Measurements from ENCODE around the gene PICK1.

PICK1 gene

DNA sequence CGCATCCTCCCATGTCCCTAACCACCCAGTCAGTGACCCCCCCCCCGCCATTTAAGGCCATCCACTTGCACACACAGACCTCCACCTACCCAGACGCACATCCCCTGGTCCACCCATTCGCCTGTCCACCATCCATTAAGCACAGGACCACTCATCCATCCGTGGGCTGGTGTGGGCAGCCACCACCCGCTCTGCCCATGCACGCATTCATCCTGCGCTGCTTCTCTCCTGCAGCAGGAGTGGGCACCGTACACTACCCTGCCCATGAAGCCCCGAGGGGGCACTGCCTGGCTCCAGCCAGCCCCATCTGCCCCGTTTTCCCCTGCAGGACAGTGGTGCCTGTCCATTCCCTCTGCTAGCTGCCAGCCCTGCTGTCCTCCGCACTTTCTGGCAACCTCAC lies 30.7 kb downstream of the PICK1 start:
- no peak for DNase-seq (ENCODE audit: low read depth)

DNA sequence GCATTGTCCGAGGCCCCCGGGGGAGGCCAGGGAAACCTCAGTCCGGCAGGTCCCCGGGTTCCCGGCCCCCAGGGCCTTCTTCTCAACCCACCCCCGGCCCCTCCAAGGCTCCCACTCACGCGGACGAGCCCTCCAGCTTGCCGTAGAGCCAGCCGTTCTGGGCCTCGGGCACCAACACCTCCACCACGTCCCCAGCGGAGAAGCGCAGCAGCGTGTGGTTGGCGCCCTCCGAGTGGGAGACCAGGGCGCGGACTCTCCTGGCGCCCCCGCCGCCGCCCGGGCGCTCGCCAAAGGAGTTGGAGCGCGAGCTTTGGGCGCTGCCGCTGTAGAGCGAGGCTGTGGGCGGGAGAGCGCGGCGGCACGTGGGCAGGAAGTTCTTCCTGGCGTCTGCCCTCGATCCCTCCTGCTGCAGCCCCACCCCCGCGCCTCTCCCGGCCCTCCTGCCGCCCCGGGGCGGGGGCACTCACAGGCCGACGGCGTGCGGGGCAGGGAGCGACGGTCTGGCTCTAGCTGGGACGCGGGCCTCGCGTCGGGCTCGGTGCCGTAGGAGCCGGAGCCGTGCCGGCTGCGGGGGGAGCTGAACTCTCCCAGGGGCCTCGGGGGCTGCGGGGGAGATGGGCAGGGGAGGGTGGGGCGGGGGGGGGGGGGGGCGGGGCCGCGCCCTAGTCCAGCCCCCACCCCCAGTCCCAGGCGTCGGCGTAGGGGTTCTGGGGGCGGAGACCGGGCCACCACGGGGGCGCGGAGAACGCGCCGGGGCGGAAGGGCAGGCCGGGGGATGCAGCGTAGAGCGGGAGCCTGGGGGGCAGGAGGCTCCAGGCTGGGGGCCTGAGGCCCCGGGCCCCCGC lies 31.6 kb downstream of the PICK1 start:
- DNase-seq (ENCODE audit: low read depth), result no peak

DNA sequence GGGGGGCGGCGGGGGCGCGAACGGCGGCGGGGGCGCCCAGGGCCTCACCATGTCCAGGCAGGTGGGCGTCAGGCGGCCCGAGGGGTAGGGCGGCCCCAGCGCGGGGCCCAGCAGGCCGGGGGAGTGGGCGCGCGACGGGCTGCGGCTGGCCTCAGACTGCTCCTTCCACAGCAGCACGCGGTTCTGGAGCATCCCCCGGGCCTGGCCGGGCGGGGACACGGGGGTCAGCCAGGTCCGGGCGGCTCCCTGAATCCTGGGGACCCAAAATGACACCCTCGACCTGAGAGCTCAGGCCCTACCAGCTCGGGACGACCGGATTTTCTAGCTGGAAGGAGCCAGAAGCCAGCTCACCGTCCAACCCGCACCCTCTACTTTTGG lies 32.3 kb downstream of the PICK1 start:
- no peak for DNase-seq (ENCODE audit: low read depth)

DNA sequence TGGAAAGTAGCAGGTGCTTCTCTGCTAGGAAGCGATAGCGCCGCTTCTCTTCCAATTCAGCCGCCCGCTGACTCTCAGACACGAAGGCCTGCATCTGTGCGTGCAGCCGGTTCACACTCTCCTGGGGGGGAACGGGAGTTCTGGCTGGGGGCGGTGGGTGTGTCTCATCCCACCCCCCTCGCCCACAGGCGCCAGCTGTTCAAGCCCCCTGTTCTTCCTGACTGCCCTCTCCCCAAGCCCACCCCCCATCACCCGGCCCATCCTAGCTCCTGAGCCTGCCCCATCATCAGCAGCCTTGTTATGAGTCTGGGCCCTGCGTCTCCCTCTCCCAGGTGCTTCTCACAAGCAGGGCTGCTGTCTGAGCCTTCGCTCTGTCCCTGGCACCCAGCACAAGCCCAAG lies 39.9 kb downstream of the PICK1 start:
- no peak for DNase-seq (ENCODE audit: low read depth)

DNA sequence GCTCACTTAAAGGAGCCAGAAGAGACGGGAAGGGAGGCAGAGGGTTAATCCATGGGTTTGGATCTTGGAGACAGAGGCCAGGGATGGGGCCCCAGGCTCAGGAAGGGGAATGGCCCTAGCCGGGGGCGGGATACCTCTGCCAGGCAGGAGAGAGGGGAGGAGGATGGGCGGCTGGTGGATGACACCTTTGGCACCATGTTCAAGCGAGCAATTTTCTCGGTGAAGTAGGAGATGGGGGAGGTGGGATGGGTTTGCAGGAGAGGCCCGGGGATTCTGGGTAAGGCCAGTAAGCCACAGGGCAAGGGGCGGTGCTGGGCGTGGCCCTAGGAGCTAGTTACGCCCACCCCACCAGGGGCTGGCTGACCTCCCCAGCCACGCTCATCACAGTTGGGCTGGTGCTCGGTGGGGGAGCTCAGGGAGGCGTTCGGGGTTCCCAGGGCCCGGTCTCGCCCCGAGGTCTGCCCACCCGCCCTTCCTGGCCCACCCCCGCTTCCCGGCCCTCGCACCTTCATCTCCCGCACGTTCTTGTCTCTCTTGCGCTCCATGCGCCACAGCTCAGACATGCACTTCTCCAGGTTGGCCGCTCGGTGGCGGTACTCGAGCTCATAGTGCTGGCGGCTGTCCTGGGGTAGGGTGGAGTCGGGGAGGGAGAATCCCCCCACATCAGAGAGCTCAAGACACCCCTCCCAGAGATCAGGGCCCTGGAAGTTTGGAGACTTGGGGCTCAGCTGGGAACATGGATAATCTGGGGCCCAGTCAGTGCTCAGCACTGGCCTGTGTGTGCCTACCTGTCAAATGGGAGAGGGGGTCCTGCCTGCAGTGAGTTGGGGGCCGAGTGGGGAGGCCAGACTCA lies 40.6 kb downstream of the PICK1 start:
- no peak for DNase-seq (ENCODE audit: low read depth)

DNA sequence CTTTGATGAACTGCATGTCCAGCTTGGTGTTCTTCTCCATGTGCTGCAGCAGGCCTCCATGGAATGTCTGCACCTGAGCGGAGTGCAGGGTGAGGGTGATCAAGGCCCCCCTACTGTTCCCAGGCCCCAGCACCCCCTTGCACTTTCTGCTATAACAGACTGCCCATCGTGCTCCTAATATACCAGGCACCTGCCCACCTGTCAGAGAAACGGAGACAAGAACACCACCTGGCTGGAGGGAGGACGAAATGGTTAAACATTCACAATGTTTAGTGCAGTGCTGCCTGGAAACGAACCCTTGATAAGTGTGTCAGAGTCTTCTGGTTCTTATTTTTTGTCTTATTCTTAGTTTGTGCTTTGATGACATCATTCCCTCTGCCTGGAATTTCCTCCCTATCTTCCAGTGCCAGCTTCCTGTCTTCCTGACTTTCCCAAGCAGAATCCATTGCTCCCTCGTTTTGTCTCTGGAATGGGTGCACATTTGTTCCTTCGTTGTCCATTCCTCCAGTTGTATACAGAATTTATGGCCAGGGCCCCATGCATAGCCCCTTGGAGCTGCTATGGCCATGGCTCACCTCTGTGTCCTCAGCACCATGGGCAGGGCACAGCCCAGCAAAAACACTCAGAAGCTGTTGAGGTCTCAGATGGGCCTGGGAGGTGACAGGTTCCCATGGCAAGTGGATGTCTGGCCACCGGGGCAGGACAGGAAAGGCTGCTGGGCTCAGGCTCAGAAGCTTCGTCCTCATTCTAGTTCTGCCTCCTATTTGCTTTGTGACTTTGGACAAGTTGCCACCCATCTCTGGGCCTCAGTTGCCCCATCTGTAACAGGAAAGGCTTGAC lies 41.4 kb downstream of the PICK1 start:
- no peak for DNase-seq (ENCODE audit: low read depth)

DNA sequence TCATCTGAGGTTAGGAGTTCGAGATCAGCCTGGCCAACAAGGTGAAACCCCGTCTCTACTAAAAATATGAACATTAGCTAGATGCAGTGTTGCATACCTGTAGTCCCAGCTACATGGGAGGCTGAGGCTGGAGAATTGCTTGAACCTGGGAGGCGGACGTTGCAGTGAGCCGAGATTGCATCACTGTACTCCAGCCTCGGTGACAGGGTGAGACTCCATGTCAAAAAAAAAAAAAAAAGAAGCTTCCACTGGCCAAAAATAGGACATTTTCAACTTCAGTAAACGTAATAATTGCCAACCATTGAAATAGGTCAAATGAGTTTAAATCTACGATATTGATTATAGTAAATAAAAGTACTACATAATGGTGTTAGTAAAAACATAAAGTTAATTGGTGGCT lies 46.4 kb downstream of the PICK1 start:
- no peak for DNase-seq (ENCODE audit: low read depth)

DNA sequence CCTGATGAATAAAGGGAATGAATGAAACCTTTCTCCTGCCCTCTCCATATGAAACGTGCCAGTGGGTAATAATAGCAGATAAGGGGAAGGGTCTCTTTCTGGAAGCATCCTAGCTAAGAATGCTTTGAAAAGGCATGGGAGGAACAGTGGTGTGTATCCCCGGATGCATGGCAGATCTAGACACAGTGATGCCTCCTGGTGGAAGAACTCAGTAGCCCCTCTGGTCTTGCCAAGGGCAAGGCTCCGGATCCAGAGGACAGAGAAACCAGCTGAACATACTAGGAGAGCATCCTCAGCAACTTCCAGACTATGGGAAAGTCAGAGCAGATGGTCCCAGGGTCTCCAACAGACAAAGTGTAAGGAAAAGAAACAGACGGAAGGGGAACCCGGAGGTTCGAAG lies 46.9 kb downstream of the PICK1 start:
- no peak for DNase-seq (ENCODE audit: low read depth)

DNA sequence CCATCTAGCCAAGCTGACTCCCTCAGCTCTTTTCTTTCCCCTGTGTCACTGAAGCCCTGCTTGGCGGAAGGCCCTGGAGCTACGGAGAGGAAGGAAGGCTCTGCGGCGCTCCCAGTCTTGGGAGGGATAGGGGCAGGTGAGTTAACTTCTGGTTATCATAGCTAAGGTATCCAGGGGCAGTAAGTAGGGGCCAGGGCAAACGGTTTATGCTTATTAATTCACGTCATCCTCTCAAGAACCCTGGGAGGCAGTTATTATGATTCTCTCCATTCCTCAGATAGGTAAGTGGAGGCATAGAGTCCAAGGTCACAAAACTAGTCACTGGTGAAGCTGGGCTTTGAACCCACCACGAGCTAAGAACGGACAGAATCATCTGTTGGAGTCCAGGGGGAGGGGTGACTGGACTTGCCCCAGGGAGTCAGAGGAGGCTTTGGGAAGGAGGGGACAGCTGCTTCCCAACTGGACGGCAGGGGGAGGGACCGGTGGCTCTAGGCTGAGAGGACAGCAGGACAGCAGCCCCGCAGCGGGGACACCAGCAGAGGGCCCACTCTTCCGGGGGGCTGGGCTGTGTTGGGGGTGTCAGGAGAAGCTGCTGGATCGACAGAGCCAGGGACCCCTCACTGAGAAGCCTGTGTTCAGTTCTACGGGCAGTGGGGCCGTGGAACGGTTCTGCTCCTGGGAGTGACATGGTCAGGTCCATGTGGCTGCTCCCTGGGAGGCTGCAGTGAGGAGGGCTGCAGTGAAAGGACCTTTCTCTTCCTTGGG lies 49.8 kb downstream of the PICK1 start:
- DNase-seq (ENCODE audit: low read depth), result no peak

DNA sequence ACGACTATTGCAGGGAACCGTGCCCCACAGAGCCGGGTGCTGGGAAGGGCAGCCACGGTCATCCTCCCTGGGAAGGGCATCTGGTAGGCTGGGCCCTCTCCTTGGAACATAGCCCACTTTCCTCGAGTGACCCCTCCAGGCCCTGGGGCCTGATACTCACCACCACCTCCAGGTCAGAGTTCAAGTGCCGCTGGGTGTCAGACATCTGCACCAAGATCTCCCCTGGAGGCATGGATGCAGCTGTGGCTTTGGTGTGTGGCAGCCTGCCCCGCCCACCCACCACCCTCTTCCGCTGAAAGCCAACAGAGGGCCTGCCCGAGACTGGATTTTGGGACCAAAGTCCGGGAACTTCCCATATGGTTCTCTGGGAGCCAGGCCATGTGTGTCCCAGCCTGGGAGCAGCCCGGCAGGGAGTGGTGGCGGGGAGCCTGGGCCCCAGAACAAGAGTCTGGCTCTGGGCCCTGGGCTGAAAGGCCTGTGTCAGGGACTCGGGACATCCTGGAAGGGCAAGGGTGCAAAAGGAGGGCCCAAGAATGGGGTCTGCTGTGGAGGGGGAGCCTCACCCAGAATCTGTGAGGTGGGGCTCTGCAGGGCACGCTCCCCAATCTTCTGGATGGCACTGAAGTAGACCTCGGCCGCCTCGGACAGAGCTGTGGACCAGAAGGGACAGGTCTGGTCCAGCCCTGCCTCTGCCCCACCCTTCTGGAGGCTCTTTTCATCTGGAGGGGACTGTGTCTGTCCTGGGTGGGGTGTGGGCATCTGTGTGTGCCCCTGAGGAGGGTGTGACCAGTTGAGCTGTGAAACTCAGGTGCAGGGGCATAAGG lies 50.7 kb downstream of the PICK1 start:
- no peak for DNase-seq (ENCODE audit: low read depth)

DNA sequence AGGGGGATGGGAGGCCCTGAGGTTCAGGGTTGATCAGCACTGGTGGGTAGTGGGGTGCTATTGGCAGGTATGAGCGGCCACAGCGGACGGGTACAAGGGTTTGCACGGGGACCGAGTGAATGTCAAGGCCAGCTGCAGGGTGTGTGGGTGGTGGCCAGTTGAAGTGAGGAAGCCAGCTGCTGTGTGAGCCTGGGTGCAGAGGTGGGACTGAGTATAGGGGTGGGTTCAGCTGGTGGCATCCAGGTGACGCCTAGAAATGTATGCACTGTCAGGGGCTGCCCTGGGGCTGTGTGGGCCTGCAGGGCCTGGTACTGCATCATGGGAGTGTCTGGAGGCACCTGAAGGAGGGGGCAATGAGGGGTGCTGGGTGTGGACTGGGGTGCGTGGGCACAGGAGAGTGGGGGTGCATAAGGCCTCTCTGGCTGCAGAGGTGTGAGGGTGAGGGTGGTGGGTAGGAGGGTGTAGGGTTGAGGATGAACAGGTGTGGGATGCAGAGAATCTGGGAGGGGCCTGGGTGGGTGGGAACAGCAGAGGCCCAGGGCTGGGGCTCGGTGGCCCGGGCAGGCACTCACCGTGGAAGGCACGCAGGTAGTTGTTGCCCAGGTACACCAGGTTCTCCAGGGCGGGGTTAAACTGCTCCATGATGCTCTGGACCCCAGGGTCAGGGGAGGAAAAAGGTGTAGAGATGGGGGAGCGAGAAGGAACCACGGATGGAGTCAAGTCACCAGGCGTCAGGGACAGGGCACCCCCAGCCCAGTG lies 51.5 kb downstream of the PICK1 start:
- DNase-seq (ENCODE audit: low read depth), result no peak

DNA sequence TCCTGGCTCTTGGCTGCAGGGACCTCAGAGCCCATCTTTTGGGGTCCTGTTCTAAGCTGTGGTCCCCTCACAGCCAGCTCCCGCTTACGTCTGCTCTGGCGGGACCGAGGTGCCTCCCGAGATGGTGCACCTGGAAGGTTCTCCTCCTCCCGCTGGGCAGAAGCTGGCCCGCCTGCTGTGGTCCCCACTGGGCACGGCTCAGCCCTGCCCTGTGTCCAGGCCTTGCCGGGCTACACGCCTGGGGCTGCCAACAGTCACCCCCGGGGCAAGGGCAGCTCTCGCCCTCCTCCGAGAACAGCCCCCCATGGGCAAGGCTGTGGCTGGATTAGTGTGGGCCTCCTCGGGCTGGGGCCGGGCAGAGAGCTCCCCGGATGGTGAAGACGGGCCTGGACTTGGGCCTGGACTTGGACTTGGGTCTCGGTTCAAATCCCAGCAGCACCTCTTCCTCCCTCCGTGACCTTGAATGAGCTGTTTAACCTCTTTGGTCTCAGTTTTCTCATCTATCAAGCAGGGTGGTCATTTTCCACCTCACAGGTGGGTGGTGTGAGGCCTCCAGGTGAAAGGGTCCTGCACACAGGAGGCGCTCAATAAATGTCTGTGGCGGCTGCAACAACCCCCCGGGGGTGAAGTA lies 52.3 kb downstream of the PICK1 start:
- no peak for DNase-seq (ENCODE audit: low read depth)

DNA sequence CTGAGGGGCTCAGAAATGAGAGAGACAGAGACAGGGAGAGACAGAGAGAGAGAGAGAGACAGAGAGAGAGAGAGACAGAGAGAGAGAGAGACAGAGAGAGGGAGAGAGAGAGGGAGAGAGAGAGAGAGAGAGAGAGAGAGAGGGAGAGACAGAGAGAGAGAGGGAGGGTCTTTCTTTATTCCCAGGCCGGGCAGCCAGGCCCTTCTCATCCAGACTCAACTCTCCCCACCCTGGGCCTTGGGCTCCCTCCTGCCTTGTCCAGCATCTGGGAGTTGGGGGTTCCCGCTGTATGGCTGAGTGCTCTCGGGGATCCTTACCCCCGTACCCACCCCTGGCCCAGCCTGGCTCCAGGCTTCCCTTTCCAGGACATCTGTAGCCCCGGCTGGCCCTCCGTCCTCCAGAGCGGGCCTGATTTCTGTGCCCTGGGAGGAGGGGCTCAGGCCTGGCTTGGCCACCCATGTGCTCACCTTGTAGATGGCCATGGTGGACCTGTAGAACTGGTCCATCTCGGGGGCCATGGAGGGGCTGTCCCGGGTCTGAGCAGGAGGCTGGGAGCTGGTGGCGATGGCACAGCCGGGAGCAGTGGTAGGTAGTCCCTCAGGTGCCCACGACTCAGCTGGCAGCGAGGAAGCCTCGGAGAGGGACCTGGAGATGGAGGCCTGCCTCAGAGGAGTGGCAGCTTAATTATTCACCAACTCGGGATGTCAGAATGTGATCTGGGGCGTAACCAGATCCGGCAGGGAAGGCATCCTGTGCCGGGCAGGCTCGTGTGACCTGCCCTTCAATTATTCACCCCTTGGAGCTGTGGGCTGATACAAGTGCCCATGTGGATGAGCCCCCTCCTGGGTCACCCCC lies 53.0 kb downstream of the PICK1 start, which contains the start of gene BAIAP2L2:
TSS of gene BAIAP2L2 (minus strand) at position 677 of the 855 bp plus-strand sequence. CDS start at position 518, 159 bp downstream.
- DNase-seq (ENCODE audit: low read depth), result no peak

DNA sequence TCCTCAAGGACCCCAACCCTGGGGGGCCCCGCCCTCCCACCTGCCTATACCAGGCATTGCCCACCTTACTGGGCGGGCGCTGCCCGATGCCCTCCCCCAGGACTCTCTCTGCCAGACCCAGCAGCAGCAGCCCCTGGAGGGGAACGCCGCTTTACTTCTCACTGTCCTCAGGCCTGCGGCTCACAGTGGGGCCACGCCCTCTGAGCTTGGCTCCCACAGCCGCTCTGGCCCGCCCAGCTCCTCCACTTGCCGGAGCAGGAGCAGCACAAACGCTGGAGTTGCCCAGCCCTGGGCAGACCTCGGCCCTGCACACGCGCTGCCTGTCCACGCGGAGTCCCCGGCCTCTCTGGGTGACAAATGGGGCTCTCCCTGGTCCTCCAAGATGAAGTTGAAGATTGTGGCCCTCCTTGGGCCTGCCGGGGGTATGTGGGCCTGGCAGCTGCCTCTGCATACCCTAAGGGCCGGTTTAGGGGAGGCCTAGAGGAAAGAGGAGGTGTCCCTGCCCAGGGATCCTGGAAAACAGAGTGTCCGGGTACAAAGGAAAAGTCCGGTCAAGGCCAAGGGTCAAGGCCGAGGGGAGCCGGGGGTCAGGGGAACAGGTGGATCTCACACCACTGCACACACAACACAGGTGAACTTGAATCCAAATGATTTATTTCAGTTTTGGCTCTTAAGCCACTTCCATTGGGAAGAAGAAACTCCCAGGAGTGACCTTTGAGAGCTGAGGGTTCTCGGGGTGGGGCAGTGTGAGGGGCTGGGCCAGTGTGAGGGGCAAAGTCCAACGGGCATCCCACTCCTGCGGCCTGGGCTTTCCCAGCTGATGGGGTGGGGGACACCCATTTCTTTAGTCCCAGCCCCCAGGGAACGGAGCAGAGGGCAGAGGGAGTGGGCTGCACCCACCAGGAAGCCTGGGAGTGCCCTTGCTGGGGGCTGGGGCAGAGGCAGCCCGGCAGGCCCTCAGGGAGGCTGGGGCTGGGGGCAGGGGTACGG lies 54.0 kb downstream of the PICK1 start:
- DNase-seq (ENCODE audit: low read depth), result no peak

DNA sequence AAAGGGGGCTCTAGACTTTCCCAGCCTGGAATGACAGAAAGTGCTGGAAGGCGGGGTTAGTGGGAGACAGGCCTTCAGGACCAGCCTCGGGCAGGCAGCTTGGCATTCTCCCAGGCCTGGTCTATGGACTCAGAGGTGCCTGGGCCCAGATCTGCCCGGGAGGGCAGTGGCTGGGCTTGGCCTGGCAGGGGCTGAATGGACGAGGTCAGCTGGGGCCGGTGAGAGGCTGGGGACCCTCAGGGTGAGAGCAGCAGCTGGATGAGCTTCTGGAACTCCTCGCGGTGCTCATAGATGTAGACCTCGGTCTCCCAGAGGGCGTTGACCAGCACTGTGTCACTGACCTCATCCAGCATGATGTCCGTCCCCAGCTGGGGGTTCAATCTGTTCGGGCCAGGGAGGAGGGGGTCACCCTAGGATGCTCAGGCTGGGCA lies 54.7 kb downstream of the PICK1 start:
- DNase-seq (ENCODE audit: low read depth), result no peak

DNA sequence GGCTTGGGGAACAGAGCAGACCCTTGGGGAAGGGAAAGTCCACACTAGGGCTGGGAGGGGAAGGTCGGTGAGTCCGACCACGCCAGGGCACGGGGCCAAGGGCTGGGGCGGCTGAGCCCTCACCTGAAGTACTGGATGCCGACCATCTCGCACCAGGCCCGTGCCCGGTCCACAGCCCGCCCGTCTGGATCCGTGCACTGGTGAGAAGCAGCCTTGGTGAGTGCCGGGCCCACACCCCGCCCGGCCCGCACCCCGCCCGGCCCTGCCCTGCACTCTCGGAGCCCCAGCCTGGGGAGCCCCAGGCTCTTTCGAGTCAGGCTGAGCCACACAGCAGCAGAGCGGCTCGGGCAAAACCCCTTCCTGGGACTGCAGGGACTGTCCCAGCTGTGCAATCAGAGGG lies 55.2 kb downstream of the PICK1 start:
- DNase-seq (ENCODE audit: low read depth), result no peak
